ENCODE results near the gene CLIP2.

Gene CLIP2

DNA sequence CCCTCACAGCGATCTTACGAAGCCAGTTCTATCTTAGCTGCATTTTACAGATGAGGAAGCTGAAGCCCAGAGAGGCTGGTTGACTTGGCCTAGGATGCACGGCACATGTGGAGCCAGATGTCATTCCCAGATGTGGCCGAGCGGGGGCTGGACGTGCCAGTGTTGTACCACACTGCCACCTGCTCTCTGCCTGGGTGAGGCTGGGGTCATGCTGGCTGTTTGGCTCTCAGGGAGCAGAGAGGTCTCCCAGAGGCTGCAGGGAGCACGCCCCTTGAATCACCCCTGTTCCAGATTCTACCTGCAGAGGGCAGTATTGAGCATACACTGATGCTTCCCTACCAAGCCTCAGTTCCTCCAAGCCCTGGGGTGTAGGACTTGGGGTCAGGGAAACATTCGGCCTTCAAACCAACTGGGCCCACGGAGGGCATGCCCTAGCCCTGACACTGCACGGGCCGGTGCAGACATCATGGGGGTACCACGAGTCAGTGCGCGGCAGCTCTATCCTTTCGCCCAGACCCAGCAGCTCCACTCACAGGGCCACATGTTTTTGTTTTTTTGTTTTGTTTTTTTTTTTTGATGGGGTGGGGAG, 160.7 kb downstream of the CLIP2 start:
- no peak overlapping the region for H3K4me3 ChIP-seq (ENCODE audit: low read depth, low read length)
- TF ChIP-seq, protein P1, sequence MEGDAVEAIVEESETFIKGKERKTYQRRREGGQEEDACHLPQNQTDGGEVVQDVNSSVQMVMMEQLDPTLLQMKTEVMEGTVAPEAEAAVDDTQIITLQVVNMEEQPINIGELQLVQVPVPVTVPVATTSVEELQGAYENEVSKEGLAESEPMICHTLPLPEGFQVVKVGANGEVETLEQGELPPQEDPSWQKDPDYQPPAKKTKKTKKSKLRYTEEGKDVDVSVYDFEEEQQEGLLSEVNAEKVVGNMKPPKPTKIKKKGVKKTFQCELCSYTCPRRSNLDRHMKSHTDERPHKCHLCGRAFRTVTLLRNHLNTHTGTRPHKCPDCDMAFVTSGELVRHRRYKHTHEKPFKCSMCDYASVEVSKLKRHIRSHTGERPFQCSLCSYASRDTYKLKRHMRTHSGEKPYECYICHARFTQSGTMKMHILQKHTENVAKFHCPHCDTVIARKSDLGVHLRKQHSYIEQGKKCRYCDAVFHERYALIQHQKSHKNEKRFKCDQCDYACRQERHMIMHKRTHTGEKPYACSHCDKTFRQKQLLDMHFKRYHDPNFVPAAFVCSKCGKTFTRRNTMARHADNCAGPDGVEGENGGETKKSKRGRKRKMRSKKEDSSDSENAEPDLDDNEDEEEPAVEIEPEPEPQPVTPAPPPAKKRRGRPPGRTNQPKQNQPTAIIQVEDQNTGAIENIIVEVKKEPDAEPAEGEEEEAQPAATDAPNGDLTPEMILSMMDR (IDR thresholded peaks at IDR 0.05; ENCODE audit: borderline replicate concordance, insufficient read depth, low read depth, low read length), result peak; percentile 91

DNA sequence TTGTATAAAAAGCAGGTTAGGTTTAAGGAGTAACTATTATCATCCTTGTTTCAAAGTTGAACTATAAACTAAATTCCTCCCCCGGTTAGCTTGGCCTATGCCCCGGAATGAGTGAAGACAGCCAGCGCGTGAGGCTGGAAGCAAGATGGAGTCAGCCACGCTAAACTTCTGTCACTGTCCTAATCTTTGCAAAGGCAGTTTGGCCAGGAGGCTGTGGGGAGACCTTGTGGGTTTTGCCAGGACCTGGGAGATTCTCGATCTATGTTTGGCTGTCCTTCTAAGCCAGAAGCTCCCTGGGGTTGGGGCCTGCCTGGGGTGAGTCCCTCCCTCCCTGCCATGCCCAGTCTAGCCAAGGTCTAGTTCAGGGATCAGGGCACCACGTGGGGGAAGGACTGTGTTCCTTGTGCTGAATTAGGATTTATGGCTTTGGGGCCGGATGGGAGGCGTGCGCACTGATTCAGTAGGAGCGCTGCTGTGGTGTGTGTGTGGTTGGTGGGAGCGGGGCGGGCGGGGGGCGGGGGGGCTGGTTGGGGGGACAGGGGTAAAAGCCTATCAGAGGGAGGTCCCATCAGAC, 163.6 kb downstream of the CLIP2 start:
- no peak overlapping the region for H3K4me3 ChIP-seq (ENCODE audit: low read depth, low read length)
- TF ChIP-seq, protein P1 (IDR thresholded peaks at IDR 0.05; ENCODE audit: borderline replicate concordance, insufficient read depth, low read depth, low read length), result no peak

DNA sequence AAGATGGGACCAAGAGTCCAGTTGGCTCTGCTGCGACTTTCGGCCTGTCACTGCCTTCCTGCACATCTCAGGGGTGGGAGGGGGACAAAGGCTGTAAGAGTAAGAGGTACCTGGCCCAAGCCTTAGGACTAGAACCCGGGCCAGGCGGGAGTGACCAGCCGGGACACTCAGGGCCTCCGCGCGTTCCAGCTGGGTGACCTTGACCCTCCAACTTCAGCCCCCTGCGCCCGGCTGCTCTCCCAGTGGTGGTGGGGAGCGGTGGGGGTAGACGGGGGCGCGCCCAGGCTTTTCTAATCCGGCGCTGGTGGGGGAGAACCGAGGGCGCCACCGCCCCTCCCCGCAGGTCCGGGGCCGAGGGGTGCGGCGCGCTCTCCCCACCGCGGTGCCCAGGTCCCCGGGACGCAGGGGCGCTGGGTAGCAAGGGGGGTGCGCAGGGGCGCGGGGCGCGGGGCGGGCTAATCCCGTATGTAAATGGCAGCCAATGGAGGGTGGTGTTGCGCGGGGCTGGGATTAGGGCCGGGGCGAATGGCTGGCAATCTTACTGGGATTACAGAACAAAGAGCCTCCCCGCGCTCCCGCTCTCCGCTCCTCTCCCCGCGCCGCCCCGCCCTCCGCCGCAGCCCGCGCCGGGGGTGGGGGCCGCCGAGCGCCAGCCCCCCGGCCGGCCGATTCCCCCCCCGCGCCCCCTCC, 164.3 kb downstream of the CLIP2 start, which contains the start of gene GTF2IRD1:
Gene GTF2IRD1 (plus strand): TSS at position 585 of the 690 bp plus-strand sequence. CDS start 54,175 bp downstream, outside the sequence.
- TF ChIP-seq, protein P1 (IDR thresholded peaks at IDR 0.05; ENCODE audit: borderline replicate concordance, insufficient read depth, low read depth, low read length), result no peak
- H3K4me3 ChIP-seq (ENCODE audit: low read depth, low read length), result peak within 1 kb of the TSS; percentile 56

DNA sequence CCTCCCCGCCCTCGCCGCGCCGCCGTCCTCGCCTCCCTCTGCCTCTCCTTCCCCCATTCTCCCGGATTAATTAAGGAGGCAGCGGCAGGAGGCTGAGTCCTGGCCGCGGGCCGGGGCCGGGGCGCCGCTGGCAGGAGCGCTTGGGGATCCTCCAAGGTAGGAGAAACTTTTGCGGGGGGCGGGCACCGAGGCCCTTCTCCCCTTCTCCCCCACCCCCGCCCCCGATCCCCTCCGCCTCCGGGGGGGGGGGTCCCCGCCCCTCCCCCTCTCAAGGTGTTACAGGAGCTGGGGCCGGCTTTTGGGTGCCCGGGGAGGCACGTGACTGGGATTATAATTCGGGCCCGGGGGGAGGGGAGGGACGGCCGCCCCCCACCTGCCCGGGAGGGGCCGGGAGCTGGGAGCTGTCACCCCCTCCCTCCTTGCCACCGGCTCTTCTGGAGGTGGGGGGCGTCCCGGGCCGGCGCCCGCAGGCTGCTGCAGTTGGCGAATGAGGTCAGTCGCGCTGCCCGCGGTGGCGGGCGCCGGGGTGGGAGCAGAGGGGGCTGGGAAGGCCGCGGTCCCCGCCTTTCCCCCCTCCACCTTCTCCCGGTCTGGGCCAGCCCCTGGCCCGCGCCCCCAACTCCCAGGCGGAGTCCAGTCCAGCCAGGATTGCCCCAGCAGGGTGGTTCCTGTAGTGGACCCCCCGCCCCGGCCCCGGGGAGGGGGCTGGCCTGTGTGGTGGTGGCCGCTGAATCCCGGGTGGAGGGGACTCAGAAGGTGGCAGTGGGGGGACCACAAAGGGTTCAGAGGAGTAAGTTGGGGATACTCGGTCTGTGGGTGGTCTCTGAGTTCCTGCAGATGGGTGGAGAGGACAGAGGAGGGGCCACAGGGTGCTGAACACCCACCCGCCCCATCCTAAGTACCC, 165.1 kb downstream of the CLIP2 start:
- TF ChIP-seq, protein P1 (IDR thresholded peaks at IDR 0.05; ENCODE audit: borderline replicate concordance, insufficient read depth, low read depth, low read length), result no peak
- H3K4me3 ChIP-seq (ENCODE audit: low read depth, low read length), result peak overlapping the region; percentile 56

DNA sequence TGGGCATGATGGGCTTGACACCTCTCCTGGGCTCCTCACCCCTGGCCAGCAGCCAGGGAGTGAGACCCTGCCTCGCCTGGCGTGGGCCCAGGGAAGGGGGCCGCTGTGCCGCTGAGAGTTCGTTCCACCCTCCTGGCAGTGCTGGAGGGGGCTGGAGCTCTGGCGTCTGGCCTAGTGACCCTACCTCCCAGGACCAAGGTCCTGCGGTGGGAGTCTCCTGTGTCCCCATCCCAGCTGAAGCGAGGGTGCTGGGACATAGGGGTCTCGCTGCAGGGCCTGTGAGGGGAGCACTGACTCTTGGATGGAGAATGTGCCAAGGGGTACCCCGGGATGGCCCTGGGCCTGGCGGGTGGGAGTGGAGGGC, 165.7 kb downstream of the CLIP2 start:
- TF ChIP-seq, protein P1 (IDR thresholded peaks at IDR 0.05; ENCODE audit: borderline replicate concordance, insufficient read depth, low read depth, low read length), result no peak
- H3K4me3 ChIP-seq (ENCODE audit: low read depth, low read length), result no peak overlapping the region

DNA sequence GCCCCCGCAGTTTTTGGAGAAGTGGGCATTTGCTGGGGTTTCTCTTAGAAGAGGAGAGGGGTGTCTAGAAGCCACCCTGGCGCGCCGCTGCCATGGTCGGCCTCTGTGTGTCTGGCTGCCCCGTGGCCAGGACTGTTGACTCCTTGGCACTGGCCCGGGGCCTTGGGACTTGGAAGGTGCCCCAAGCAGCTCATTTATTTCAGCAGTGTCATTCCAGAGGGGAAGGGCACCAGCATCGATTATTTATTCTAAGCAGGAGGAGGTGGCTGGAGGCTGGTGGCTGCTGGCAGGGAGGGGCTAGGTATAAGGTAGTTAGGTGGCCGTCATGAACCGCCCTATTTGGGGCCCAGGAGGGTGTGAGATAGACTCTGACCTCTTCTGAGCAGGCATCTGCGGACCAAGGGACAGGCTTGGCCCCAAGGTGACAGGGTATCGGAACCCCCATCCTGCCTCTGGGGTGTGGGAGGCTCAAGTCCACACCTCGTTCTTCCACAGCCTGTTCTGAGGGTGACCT, 166.1 kb downstream of the CLIP2 start:
- TF ChIP-seq, protein P1 (IDR thresholded peaks at IDR 0.05; ENCODE audit: borderline replicate concordance, insufficient read depth, low read depth, low read length), result no peak
- no peak overlapping the region for H3K4me3 ChIP-seq (ENCODE audit: low read depth, low read length)
